Breast epithelium (tissue), 4 donors: ENCODE data around the gene SLC25A1. TPM values are rescaled to one million over a fixed set of nuclear protein-coding genes. Genes with fewer than 3 reads are reported as not detected.

Experiments used
- DNase-seq, 2 donors: peaks; one replicate each; pipeline ENCODE4 v3.0.0-alpha.2; 2019; ENCODE audit warnings: low spot score in 2 of 2
- H3K27ac ChIP-seq, 2 donors: fragments of 200-600 bp; sonication (generic) in 1 of 2; one replicate each; pipeline ENCODE4 v1.5.1; 2016 to 2019; ENCODE audit warnings: mild to moderate bottlenecking in 1 of 2
- H3K27me3 ChIP-seq, 2 donors: fragments of 200-600 bp; sonication (generic) in 1 of 2; one replicate each; pipeline versions ENCODE4 v1.5.1 to v1.6.0; 2017 to 2019; ENCODE audit warnings: control low read depth in 1 of 2, mild to moderate bottlenecking in 1 of 2
- H3K36me3 ChIP-seq: fragments of 200-600 bp; one replicate; pipeline ENCODE4 v1.5.1; 2019
- H3K4me1 ChIP-seq, 2 donors: fragments of 200-600 bp; sonication (generic); one replicate each; pipeline ENCODE4 v1.5.1; 2016 to 2019; ENCODE audit warnings: control low read depth in 1 of 2
- H3K4me3 ChIP-seq, 3 donors: fragments of 200-600 bp; sonication (generic); 1 replicate in 2 of 3; 2 replicates in 1 of 3; pipeline ENCODE4 v1.5.1; 2016 to 2019; ENCODE audit warnings: mild to moderate bottlenecking in 3 of 3, moderate library complexity in 2 of 3
- H3K9me3 ChIP-seq, 2 donors: fragments of 200-600 bp; sonication (generic) in 1 of 2; one replicate each; pipeline ENCODE4 v1.5.1; 2016 to 2019; ENCODE audit warnings: control low read depth in 1 of 2
- CTCF ChIP-seq, 3 donors: fragments of 450-650 bp; IDR thresholded peaks; one replicate each; pipeline ENCODE4 v1.5.1; 2016 to 2017; ENCODE audit warnings: antibody characterized with exemption in 3 of 3, mild to moderate bottlenecking in 3 of 3, moderate library complexity in 3 of 3
- POLR2A ChIP-seq: fragments of 450-650 bp; IDR thresholded peaks from one replicate; pipeline ENCODE4 v1.6.1; 2016; ENCODE audit warnings: antibody characterized with exemption, mild to moderate bottlenecking, moderate library complexity
- POLR2AphosphoS5 ChIP-seq, 3 donors: sonication (generic); formaldehyde crosslinking; IDR thresholded peaks; one replicate each; pipeline ENCODE4 v1.6.1; 2017; ENCODE audit warnings: antibody characterized with exemption in 3 of 3
- intact Hi-C: fragments of 100-400 bp; cut with DNase I; formaldehyde crosslinking; loops from one replicate; pipeline ENCODE4 v1.15.1; 2023; ENCODE audit warnings: low total_unique reads
- total RNA-seq, 3 donors: library from RNA; depleted of rRNA; stranded (reverse); fragments of >200 nt; gene quantifications; one replicate each; pipeline ENCODE4 v1.1.0, GENCODE V29; 2016

SLC25A1 gene
- total RNA-seq, 3 donors from 2014 or later, result 49.2 to 140 (median 50.2) TPM

DNA sequence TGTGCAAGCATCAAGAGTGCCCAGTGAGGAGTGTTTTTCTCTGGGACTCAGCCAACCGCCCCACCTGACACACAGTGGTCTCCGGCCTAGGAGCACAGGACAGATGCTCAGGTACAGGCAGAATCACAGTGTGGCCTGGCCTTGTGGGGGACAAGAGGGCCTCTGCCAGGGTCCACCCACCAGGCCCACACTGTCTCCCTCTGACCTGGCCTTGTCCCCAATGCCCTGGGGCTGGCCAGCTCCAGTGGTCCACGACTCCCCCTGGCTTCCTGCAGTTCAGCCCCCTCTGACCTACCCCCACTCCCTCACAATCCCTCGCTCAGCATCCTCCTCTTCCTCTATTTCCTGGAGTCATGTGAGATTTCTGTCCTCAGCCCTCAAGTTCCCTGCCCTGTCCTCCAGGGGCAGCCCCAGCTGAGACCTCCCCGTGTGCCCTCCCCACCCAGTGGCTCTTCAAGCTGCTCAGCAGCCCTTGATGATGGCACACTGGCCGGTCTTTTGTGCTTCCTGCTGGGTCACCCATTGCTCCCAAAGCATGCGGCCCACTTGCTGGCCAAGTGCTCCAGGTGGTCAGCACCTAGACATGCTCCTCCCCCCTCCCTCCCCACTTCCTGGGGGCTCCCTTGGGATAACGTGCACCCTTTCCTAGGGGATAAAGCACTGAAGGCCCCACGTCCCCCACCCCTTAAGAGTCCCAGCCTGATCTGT, 45.7 kb downstream of the SLC25A1 start:
- H3K27ac ChIP-seq, result no peak overlapping the region
- H3K27me3 ChIP-seq, result no peaks in the 10 kb centered on the region
- DNase-seq, result no peak
- intact Hi-C loops, result no loop called here
- H3K4me1 ChIP-seq, result no peaks in the 10 kb centered on the region
- H3K36me3 ChIP-seq, result peaks cover 13% of the 10 kb centered on the region
- no peak overlapping the region for H3K4me3 ChIP-seq
- H3K9me3 ChIP-seq, result no peaks in the 10 kb centered on the region
- TF ChIP-seq POLR2A (no peak), POLR2AphosphoS5 (IDR thresholded peaks at IDR 0.05) (no peak), CTCF (IDR thresholded peaks at IDR 0.05) (no peak)

- H3K4me3 ChIP-seq, result no peak overlapping the region
These were observed 46.4 kb downstream of the SLC25A1 start for GRCh38 chr22:19132153-19132552.

GRCh38 chr22:19131685-19132015, 46.9 kb downstream of the SLC25A1 start:
- no peak for TF ChIP-seq CTCF (IDR thresholded peaks at IDR 0.05)
- no peak for TF ChIP-seq POLR2AphosphoS5 (IDR thresholded peaks at IDR 0.05)
- no peak for TF ChIP-seq POLR2A

More at GRCh38 chr22:19132153-19132552, 46.4 kb downstream of the SLC25A1 start:
- intact Hi-C loops, result no loop called here
- Histone ChIP-seq H3K27me3 (no peaks in the 10 kb centered on the region), H3K4me1 (no peaks in the 10 kb centered on the region), H3K27ac (no peak overlapping the region), H3K36me3 (peaks cover 13% of the 10 kb centered on the region), H3K9me3 (no peaks in the 10 kb centered on the region)
- no peak for TF ChIP-seq POLR2AphosphoS5 (IDR thresholded peaks at IDR 0.05)
- no peak for TF ChIP-seq CTCF (IDR thresholded peaks at IDR 0.05)
- no peak for TF ChIP-seq POLR2A
- no peak for DNase-seq

DNA sequence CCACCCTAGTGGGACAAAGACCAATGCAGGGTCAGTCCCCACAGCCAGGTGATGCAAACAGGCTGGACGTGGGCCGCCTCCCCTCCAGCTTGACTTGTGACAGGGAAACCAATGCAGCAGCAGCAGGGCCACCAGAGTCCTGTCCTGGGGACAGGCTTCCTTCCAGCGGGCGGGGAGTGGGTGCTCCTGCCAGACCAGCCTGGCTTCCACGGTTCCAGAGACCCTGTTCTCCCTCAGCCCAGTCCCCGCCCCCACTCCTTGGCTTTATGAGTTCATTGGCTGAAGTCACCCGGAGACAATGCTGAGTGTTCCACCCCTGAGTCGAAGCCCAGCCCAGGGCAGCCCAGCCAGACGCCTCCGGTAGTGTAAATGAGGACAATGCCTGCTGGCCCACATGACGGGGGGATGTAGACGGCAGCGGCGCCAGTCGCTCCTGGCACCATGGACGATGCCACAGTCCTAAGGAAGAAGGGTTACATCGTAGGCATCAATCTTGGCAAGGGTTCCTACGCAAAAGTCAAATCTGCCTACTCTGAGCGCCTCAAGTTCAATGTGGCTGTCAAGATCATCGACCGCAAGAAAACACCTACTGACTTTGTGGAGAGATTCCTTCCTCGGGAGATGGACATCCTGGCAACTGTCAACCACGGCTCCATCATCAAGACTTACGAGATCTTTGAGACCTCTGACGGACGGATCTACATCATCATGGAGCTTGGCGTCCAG, 47.4 kb downstream of the SLC25A1 start, which contains the start of gene TSSK2:
TSSK2 (plus strand) TSS at position 350 of the 726 bp plus-strand sequence; CDS start at position 442, 92 bp downstream.
- Histone ChIP-seq H3K27ac (peak within 1 kb of the TSS; percentile 19 to 38), H3K9me3 (no peaks in the 10 kb centered on the region), H3K4me1 (no peaks in the 10 kb centered on the region), H3K4me3 (no peak within 1 kb of the TSS), H3K36me3 (peaks cover 13% of the 10 kb centered on the region), H3K27me3 (no peaks in the 10 kb centered on the region)
- intact Hi-C loops, result no loop called here
- no peak for TF ChIP-seq POLR2A
- no peak for DNase-seq

More at GRCh38 chr22:19131685-19132015, 46.9 kb downstream of the SLC25A1 start:
- no peaks in the 10 kb centered on the region for H3K4me1 ChIP-seq
- H3K27me3 ChIP-seq, result no peaks in the 10 kb centered on the region
- no peak overlapping the region for H3K27ac ChIP-seq
- H3K4me3 ChIP-seq, result no peak overlapping the region
- H3K36me3 ChIP-seq, result peaks cover 13% of the 10 kb centered on the region
- H3K9me3 ChIP-seq, result no peaks in the 10 kb centered on the region
- DNase-seq, result no peak
- intact Hi-C loops, result no loop called here

- H3K27ac ChIP-seq, result peak overlapping the region; percentile 19 to 38
- DNase-seq, result peak in 1 of 2 donors; percentile 60
These were observed 48.7 kb downstream of the SLC25A1 start for GRCh38 chr22:19129871-19130270.

More at GRCh38 chr22:19129871-19130270, 48.7 kb downstream of the SLC25A1 start:
- H3K27me3 ChIP-seq, result no peaks in the 10 kb centered on the region
- H3K4me1 ChIP-seq, result no peaks in the 10 kb centered on the region
- H3K36me3 ChIP-seq, result peaks cover 12% of the 10 kb centered on the region
- H3K4me3 ChIP-seq, result no peak overlapping the region
- TF ChIP-seq CTCF (IDR thresholded peaks at IDR 0.05) (no peak), POLR2A (no peak), POLR2AphosphoS5 (IDR thresholded peaks at IDR 0.05) (no peak)
- intact Hi-C loops, result no loop called here
- H3K9me3 ChIP-seq, result no peaks in the 10 kb centered on the region
